NCI-H524 treated with DMSO at 0.1 percent for 48 hours (cell line): ENCODE data around the gene PRELID2.
"Not testable (repeated sequence)": the region's sequence is repeated elsewhere in the genome, so short reads cannot be mapped to it uniquely, and the experiment has no call there.

ENCODE experiments used
- DNase-seq: peaks from one replicate; lab custom pipeline; 2025; lab: John Stamatoyannopoulos, UW

Gene PRELID2

DNA sequence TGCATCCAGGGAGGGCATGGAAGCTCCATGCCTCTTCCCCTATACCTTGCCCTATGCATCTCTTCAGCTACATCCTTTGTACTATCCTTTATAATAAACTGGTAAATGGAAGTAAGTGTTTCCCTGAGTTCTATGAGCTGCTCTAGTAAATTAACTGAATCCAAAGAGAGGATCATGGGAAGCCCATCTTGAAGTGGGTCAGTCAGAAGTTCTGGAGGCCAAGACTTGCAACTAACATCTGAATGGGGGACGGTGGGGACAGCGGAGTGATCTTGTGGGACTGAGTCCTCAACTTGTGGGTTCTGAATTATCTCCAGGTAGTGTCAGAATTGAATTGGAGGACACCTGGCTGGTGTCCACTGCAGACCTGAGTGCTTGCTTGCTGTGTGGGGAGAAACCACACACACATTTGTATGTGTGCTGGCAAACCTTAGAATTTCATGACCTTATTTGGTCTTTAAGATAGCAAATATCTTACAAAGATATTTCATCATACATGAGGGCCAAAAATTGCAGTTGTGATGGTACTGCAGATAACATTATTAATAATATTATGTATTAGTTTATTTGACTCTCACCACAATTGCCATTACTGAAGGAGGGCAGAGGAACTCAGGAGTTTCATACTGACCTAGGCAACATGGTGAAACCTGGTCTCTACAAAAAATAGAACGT lies 5.5 kb upstream of the PRELID2 start:
- DNase-seq, result no peak

DNA sequence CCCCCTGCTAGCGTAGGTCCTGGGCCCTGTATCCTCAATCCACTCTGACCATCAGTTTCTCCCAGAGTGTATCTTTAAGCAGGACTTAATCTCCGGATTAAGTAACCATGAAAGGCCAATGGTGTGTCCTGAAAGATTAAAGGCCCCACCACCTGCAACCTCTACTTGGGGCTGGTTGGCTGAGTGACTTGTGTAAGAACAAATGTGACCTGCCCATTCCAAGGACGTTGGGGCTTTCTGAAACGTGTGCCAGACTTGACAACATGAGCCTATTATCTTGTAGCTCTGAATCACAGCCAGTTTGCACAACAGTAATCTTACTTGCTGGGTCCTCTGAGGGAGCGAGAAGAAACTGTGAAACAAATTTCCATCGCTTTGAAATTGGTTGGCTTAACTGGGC lies 3.1 kb upstream of the PRELID2 start:
- no peak for DNase-seq

GRCh38 chr5:145836241-145836640 lies 1.1 kb upstream of the PRELID2 start:
- DNase-seq, result not testable (repeated sequence)

DNA sequence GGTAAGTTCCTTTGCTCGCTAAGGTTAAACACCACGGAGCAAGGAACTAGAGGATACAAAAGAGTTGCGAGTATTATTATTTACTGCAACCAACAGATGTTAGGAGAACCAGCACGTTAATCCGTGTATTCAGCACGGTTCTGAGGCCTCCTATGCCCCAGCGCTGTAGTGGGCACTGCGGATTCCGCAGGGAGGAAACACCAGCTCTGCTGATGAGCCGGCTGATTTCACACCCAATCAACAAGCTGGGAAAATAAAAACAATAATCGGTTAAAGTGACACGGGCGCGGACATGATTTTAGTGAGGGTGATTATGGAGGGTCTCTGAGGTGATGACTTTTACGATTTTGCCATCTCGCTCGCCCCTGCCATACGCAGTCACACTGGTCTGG lies 702 bp upstream of the PRELID2 start:
- DNase-seq, result no peak

DNA sequence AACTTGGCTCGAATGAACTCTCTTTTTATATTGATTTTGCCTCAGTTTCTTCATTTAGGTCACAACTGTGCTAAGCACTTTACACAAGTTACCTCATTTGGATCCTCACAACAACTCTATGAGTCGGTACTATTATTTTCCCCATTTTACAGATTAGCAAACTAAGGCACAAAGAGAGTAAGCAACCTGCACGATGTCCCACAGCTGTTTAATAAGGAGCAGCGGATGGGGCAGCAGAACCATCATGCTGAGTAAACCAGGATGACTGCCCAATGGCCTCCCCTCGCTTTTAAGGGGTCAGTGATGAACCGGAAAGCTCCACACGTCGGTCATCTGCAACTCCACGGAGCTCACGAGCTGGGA lies 607 bp downstream of the PRELID2 start:
- DNase-seq, result no peak

DNA sequence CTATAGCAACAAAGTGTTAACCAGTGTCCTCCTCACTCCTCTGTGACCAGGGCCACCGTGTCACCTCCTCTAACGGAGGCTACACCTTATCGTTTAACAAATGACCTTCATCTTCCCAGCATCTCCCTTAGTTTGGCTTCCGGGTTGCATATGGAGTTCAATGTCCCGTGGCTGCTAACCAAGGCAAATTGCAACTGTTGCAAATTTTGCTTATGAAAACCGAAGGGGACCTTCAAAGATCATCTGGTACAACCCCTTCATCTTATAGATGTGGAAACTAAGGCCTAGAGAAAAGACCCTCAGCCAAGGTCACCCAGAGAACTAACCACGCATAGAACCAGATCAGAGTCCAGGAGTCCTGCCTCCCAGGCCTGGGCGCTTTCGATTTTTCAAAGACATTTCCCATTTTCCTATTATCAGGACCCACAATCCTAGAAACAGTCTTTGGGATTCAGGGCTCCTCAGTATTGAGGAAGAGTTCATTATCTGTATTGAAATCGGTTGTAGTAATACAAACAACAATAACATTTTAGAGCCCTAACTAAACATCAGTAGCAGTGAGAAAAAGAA lies 1.4 kb downstream of the PRELID2 start:
- DNase-seq, result no peak

DNA sequence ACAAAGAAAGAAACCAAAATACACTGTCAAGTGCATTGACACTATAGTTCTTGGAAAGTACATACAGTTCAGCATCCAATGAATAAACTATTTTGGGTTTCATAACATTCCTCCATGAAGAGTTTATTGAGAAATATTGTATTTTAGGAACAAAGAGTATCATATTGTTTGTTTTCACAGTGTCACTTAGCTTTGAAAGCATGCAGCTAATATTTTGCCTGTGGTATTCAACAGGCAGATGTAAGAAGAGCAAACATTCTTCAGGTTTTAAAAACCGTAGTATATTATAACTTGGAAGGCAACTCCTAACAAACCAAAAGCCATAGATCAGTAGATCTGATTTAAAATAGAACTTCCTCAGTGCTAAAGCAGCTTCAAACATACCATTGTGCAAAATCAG lies 4.5 kb downstream of the PRELID2 start:
- no peak for DNase-seq

- no peak for DNase-seq
Measured at GRCh38 chr5:145829708-145830361, 5.3 kb downstream of the PRELID2 start.

GRCh38 chr5:145826895-145827674 lies 8.1 kb downstream of the PRELID2 start:
- no peak for DNase-seq

DNA sequence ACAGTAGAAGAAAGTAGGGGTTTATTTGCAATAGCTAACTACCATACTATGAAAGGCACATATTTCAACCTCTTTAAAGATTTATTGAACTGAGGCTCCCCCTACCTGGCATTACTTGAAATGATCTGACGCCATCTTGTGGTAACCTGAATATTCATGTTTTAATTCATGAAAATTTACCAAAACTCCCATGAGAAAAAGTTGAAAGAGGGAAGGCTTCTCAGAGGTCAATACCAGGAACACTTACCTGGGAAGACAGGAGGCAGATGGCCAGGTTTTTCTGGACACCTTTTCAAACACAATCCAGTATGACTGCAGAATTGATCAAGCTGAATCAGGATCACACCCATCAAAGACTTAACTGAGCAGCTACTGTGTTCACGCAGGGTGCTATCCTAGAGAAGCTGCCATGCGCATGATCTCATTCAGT lies 9.4 kb downstream of the PRELID2 start:
- no peak for DNase-seq

DNA sequence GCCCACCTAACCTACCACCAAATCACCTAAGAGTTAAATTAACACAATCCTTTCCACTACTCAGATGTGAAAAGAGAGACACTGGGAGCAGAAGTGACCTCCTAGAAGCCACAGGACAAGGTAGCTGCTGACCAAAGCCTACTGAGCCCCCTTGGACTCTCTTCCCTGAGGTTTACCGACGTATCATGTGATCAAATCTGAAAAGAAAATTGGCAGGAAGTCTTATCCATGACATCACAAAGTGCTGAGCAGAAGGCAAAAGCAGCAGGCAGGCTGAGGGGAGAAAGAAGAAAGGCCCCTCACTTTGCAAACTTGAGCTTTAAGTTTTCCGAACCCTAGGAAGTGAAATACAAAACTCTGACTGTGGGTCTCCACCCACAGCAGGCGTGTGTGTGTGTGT lies 11.1 kb downstream of the PRELID2 start:
- DNase-seq, result no peak

- no peak for DNase-seq
Measured at GRCh38 chr5:145818604-145819003, 16.5 kb downstream of the PRELID2 start.

- DNase-seq, result no peak
Measured at GRCh38 chr5:145812877-145813276, 22.3 kb downstream of the PRELID2 start.

DNA sequence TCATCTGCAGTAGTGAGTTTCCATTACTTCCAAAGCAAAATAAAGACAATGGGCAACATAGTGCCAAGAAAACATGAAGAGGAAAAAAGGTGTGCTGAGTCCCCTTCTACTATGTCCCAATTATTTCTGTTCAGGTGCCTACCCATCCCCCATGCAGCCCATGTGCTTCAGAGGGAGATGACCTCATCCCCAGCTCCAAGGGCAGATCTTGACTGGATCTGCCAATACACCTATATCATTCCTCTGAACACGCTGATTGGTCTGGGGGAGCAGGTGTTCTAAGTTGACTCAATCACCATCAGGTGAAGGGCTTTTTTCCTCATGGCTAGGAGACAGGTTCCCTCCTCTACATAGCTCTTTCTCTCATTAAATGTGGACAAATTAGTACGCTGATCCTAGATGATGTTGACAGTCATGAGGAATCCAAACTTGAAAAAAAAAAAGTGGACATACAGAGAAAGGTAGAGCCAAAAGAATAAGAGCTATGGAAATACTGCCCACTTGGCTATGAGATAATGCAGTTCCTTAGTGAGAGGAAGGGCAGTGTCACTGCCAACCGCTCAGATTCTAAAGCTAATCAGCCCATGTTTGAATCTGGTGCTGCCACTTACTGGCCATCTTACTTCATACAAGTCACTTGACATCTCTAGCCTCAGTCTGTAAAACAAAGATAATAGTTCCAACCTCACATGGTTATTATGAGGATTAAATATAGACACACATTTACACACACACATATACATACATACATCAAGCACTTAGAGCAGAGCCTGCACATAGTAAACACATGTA lies 23.1 kb downstream of the PRELID2 start:
- no peak for DNase-seq

GRCh38 chr5:145806923-145807322 lies 28.2 kb downstream of the PRELID2 start:
- no peak for DNase-seq

DNA sequence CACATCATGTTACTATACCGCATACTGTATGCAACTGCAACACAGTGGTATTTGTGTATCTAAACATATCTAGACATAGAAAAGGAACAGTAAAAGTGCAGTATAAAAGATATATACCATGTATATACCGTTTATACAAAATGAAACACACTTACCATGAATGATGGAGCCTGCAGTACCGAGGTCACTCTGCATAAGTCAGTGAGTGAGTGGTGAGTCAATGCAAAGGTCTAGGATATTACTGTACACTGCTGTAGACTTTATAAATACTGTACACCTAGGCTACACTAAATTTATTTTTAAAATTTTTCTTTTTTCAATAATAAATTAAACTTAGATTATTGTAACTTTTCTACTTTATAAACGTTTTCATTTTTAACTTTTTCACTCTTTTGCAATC lies 29.3 kb downstream of the PRELID2 start:
- DNase-seq, result no peak

- no peak for DNase-seq
Measured at GRCh38 chr5:145804701-145805100, 30.4 kb downstream of the PRELID2 start.

- no peak for DNase-seq
Measured at GRCh38 chr5:145803112-145804004, 31.8 kb downstream of the PRELID2 start.

DNA sequence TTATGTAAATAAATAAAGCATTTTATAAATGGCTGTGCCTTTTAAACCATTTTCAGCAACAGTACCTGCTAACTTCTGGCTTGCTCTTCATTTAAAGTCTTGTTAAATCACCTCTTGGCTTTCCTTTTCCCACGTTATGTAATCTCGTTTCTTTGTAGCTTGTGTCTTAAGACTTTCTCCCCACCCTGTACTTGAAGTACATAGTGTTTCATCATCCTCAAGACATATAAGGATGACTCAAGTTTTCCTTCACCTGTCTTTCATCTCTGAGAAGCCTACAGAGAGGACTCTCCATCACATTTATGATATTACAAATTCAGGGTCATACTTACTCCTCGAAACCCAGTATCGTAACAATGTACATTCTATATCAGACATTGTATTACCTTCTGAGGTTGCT lies 33.9 kb downstream of the PRELID2 start:
- no peak for DNase-seq

- no peak for DNase-seq
Measured at GRCh38 chr5:145800181-145800580, 35.0 kb downstream of the PRELID2 start.

GRCh38 chr5:145798503-145798902 lies 36.6 kb downstream of the PRELID2 start:
- DNase-seq, result not testable (repeated sequence)
